ENCODE measurements around the gene SDHAF4.

DNA sequence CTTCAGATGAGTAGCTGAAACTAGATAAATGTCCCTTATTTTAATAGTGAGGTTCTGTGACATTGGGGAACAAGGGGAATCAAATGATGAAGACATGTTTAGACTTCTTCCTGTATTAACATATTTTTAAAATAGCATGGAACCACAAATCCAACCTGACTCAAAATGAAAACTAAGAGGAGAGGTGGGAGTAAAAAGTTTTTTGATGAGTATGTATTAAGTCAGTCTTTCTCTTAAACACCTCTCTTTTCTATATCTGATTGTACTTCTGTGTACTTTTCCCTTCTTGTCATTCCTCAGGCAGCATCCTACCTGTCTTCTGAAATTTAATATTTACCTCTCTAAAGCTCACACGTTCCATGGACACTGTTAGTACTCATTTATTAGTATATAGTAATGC lies 8.7 kb upstream of the SDHAF4 start:
- TF ChIP-seq POLR2A (IDR thresholded peaks at IDR 0.05; ENCODE audit: low read depth, low read length) (no peak), POLR2AphosphoS5 (IDR thresholded peaks at IDR 0.05; ENCODE audit: low read depth, low read length) (no peak), PAX5 (IDR thresholded peaks at IDR 0.05; ENCODE audit: insufficient read depth, low read length, severe bottlenecking) (no peak), SPI1 (IDR thresholded peaks at IDR 0.05; ENCODE audit: low read depth, low read length) (no peak), TAF1 (IDR thresholded peaks at IDR 0.05; ENCODE audit: low read depth, low read length) (no peak)
